ENCODE data around the gene TSPEAR.
"Not testable (repeated sequence)": the region's sequence is repeated elsewhere in the genome, so short reads cannot be mapped to it uniquely, and the experiment has no call there.

Gene TSPEAR

GRCh38 chr21:44582055-44582454 is 129.3 kb downstream of the TSPEAR start:
- DNase-seq = no peak

DNA sequence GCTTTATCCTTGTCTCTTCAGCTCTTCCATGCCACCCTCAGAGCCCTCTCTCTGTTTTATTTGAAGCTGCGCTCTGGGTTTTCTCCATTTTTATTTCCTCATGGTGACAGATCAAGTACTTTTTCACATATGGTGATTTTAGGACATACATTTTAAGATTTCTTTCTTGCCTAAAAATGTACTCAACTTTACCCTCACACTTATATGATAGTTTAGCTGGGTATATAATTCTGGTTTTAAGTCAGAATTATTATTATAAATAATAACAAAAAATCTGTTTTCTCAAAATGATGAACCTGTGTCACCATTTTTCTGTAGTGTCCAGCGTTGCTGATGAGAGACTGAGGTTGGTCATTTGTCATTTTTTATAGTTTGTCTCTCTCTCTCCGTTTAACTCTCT is 130.2 kb downstream of the TSPEAR start:
- DNase-seq = no peak

- DNase-seq = not testable (repeated sequence)
Measured at GRCh38 chr21:44580231-44580821, 131.0 kb downstream of the TSPEAR start, which contains the start of gene KRTAP10-5. Gene KRTAP10-5 (minus strand): TSS chr21:44580604. CDS start chr21:44580578, 26 bp downstream.

DNA sequence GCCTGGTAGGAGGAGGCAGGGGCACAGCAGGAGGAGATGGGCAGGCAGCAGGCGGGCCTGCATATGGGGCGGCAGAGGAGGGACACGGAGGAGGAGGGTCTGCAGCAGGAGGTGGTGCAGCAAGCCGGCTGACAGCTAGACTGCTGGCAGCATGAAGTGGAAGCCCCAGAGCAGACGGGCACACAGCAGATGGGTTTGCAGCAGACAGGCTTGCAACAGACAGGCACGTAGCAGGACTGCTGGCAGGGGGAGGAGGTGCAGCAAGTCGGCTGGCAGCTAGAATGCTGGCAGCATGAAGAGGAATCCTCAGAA is 131.6 kb downstream of the TSPEAR start:
- DNase-seq = no peak

GRCh38 chr21:44579056-44579832 is 132.1 kb downstream of the TSPEAR start:
- no peak for DNase-seq

- DNase-seq = no peak
Measured at GRCh38 chr21:44578371-44579055, 132.9 kb downstream of the TSPEAR start.

- no peak for DNase-seq
Measured at GRCh38 chr21:44576025-44576420, 135.3 kb downstream of the TSPEAR start.

GRCh38 chr21:44575307-44576024 is 135.9 kb downstream of the TSPEAR start:
- no peak for DNase-seq

- no peak for DNase-seq
Measured at GRCh38 chr21:44574457-44575306, 136.7 kb downstream of the TSPEAR start.

DNA sequence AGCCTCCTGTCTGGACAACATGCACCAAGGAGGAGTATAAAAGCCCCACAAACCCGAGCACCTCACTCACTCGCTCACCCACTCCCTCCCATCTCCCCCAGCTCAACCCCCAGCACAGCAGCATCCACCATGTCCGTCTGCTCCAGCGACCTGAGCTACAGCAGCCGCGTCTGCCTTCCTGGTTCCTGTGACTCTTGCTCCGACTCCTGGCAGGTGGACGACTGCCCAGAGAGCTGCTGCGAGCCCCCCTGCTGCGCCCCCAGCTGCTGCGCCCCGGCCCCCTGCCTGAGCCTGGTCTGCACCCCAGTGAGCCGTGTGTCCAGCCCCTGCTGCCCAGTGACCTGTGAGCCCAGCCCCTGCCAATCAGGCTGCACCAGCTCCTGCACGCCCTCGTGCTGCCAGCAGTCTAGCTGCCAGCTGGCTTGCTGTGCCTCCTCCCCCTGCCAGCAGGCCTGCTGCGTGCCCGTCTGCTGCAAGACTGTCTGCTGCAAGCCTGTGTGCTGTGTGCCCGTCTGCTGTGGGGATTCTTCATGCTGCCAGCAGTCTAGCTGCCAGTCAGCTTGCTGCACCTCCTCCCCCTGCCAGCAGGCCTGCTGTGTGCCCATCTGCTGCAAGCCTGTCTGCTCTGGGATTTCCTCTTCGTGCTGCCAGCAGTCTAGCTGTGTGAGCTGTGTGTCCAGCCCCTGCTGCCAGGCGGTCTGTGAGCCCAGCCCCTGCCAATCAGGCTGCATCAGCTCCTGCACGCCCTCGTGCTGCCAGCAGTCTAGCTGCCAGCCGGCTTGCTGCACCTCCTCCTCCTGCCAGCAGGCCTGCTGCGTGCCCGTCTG is 137.5 kb downstream of the TSPEAR start, which contains the start of gene KRTAP10-4:
KRTAP10-4 (plus strand) TSS at position 100 of the 827 bp plus-strand sequence; CDS start at position 130, 30 bp downstream.
- DNase-seq = not testable (repeated sequence)

DNA sequence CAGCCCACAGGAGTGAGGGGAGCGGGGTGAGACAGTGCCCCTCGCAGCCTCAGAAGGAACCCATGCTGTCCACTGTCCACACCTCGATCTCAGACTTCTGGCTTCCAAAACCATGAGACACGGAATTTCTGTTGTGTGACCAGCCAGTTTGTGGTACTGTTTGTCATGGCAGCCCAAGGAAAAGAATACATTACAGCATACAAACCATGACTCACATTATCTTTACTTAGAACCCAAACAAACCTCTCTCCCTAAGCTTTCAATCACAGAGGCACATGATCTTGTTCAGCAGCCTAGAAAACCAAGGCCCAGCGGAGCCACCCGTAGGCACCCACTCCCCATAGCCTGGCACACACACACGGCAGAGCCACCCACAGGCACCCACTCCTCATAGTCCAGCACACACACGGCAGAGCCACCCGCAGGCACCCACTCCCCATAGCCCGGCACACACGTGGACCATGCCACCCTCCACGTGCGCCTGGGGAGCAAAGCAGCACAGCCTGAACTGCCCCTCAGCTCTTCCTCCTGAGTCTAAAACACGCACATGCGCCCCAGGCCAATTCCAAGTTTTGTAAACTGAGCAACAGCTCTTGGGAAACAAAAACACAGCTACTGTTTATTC is 138.3 kb downstream of the TSPEAR start:
- no peak for DNase-seq

DNA sequence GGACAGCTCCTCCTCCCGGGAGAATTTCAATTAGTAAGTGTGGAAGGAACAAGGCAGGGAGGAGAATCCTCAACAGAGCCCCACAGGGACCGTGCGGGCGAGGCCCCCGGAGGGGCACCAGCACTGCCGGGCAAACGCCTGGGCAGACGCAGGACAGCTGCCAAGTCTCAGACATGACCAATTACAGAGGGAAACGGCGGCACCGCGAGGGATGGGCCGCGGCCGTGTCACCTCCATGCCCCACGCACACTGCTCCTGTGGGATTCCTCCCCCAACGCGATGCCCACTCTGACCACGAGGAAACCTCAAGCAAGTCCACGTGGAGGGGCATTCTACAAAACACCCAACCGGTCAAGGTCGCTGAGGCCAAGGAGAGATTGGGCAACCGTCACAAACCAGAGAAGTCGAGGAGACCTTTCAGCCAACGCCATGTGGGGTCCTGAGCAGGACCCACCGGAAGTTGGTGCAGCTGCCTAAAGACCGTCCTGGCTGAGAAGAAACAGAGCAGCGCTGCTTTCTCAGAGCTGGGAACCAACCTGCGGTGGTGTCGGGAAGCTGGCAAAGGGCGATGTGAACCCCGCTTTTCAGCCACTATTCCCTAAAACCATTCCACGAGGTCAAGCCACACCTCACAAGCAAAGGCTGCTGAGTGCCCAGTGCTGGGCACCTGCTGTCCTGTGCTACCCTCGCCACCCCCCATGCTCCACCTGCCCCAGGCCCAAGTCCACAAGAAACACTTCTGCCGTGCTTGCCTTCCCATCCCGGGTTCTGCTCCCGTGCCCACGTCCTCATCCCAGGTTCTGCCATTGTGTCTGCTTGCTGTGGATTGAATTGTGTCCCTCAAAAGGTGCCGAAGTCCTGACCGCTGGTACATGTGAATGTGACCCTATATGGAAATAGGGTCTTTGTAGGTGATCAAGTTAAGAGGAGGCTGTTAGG is 139.3 kb downstream of the TSPEAR start:
- DNase-seq = no peak

GRCh38 chr21:44571296-44571695 is 140.1 kb downstream of the TSPEAR start:
- DNase-seq = no peak

DNA sequence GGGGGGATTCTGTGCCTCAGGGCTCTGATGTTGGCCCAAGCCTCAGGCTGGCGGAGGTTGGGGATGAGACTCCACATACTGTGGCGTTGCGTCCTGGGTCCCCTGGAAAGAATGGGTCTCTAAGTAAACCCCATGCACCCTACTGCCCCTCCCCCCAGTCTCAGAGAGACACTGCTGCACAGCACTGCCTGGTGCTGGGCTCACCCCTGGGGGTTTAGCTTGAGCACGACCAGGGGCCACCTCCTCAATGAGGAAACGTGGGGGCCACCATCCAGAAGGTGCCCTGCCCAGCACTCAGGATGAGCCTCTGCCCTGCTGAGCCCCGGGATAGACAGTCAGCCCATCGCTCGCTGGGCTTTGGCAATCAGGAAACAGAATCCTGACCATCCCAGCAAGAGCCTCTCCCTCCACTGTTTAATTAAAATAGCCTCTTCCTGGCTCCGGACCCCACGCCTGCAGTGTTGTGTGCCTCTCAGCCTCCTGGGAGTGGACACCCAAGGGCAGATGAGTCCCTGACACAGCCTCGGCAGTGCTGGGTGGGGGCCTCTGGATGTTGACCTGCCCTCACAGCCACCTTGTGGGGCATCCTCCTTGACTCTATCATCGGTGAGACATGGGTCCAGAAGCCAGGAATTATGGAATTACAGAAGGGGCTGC is 141.4 kb downstream of the TSPEAR start:
- DNase-seq = no peak

GRCh38 chr21:44568667-44569556 is 142.5 kb downstream of the TSPEAR start:
- no peak for DNase-seq

DNA sequence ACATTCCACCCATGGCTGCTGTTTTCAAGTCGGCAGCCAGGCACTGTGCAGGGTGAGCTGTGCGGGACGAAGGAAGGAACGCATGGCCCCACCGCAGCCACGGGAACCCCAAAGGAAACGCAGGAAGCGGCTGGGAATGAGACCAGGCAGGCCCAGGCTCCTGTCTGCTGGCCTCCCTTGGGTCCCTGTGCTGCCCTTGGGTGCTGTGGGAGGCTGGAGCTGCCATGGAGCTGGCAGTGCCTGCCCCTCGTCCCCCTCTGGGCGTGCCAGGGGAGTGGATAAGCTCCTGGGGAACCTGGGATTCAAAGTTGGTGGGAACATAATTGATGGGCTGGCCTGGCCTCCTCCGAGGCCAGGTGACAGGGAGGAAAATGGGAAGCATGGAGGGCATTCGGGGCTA is 143.1 kb downstream of the TSPEAR start:
- no peak for DNase-seq

GRCh38 chr21:44567481-44568171 is 143.7 kb downstream of the TSPEAR start:
- DNase-seq = no peak

Data from effector CD8-positive, alpha-beta T cell (primary cell).